Measurements from ENCODE around the gene RRAS2. TPM values are rescaled to one million over a fixed set of nuclear protein-coding genes. Genes with fewer than 3 reads are reported as not detected.

RRAS2 gene
- total RNA-seq, 1 donor from 2014 or later: 36.0 TPM

DNA sequence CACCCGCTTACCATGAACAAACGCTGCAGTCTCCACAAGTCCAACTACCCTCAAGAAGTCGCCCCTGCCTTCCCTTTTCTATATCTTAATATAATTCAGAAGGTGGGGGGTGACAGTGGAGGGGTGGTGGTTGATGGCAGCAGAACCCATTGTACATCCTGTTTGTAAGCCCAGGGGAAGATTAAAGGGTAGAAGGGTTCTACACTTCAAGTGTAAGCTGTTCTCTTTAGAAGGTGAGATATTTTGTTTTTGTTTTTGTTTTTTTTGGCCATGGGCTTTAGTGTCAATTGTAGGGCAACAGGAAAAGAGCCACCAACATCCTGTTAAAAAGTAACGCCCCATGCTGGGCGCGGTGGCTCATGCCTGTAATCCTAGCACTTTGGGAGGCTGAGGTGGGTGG, 34.9 kb upstream of the RRAS2 start:
- peaks cover 13% of the 10 kb centered on the region for H3K27me3 Mint-ChIP-seq
- TF ChIP-seq, protein P1, sequence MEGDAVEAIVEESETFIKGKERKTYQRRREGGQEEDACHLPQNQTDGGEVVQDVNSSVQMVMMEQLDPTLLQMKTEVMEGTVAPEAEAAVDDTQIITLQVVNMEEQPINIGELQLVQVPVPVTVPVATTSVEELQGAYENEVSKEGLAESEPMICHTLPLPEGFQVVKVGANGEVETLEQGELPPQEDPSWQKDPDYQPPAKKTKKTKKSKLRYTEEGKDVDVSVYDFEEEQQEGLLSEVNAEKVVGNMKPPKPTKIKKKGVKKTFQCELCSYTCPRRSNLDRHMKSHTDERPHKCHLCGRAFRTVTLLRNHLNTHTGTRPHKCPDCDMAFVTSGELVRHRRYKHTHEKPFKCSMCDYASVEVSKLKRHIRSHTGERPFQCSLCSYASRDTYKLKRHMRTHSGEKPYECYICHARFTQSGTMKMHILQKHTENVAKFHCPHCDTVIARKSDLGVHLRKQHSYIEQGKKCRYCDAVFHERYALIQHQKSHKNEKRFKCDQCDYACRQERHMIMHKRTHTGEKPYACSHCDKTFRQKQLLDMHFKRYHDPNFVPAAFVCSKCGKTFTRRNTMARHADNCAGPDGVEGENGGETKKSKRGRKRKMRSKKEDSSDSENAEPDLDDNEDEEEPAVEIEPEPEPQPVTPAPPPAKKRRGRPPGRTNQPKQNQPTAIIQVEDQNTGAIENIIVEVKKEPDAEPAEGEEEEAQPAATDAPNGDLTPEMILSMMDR (conservative IDR thresholded peaks at IDR 0.05): no peak
- H3K36me3 Mint-ChIP-seq: no peaks in the 10 kb centered on the region
- H3K27ac Mint-ChIP-seq: no peak overlapping the region
- no peak for DNase-seq (ENCODE audit: extremely low spot score, unreplicated experiment)
- no peaks in the 10 kb centered on the region for H3K4me1 Mint-ChIP-seq (ENCODE audit: unreplicated experiment)
- no peaks in the 10 kb centered on the region for H3K9me3 Mint-ChIP-seq
- no peak overlapping the region for H3K4me3 Mint-ChIP-seq

DNA sequence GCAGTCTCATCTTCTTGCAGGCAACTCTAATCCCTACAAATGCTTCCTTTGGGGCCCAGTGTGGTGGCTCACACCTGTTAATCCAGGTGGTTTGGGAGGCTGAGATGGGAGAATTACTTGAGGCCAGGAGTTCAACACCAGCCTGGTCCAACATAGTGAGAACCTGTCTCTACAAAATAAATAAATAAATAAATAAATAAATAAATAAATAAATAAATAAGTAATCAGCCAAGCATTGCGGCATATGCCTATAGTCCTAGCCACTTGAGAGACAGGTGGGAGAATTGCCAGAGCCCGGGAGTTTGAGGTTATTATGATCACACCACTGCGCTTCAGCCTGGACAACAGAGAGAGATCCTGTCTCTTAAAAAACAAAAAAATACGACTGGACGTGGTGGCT, 34.1 kb upstream of the RRAS2 start:
- H3K4me3 Mint-ChIP-seq: no peak overlapping the region
- H3K4me1 Mint-ChIP-seq (ENCODE audit: unreplicated experiment): no peaks in the 10 kb centered on the region
- no peak overlapping the region for H3K27ac Mint-ChIP-seq
- H3K27me3 Mint-ChIP-seq: peaks cover 13% of the 10 kb centered on the region
- no peak for DNase-seq (ENCODE audit: extremely low spot score, unreplicated experiment)
- TF ChIP-seq, protein P1 (conservative IDR thresholded peaks at IDR 0.05): no peak
- H3K36me3 Mint-ChIP-seq: no peaks in the 10 kb centered on the region
- H3K9me3 Mint-ChIP-seq: no peaks in the 10 kb centered on the region

DNA sequence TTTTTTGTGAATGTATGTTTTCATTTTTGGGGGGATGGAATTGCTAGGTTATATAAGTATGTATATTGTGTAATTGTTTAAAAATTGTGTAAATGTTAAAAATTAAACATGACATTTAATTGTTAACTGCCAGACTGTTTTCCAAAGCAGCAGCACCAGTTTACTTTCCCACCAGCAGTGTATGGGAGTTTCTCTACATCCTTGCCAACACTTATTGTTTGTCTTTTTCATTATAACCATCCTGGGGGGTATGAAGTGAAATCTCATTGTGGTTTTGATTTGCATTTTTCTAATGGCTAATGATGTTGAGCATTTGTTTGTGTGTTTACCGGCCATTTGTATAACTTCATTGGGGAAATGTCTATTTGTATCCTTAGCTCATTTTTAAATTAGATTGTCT, 31.7 kb upstream of the RRAS2 start:
- H3K27ac Mint-ChIP-seq: no peak overlapping the region
- TF ChIP-seq, protein P1 (conservative IDR thresholded peaks at IDR 0.05): no peak
- peaks cover 23% of the 10 kb centered on the region for H3K27me3 Mint-ChIP-seq
- peaks cover 6% of the 10 kb centered on the region for H3K4me1 Mint-ChIP-seq (ENCODE audit: unreplicated experiment)
- H3K36me3 Mint-ChIP-seq: no peaks in the 10 kb centered on the region
- no peaks in the 10 kb centered on the region for H3K9me3 Mint-ChIP-seq
- DNase-seq (ENCODE audit: extremely low spot score, unreplicated experiment): no peak
- no peak overlapping the region for H3K4me3 Mint-ChIP-seq

DNA sequence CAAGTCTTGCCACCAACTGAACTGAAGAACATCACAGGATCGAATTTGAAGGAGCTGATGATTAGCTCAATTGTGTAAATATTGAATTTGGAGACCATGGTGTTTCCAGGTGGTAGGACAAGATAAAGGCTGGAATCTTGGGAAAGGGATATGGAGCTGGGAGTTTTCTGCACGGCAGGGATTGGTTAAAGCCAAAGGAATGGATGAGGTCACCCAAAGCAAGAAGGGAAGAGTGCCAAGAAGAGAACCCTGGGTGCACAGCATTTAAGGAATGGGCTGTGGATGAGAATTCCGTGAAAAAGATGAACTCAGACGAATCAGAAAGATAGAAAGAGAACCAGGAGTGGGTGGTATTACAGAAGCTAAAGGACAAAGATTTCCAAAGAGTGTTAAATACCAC, 29.4 kb upstream of the RRAS2 start:
- DNase-seq (ENCODE audit: extremely low spot score, unreplicated experiment): no peak
- Mint-ChIP-seq H3K36me3 (no peaks in the 10 kb centered on the region), H3K4me1 (ENCODE audit: unreplicated experiment) (peaks cover 6% of the 10 kb centered on the region), H3K4me3 (no peak overlapping the region), H3K9me3 (no peaks in the 10 kb centered on the region), H3K27me3 (peaks cover 35% of the 10 kb centered on the region), H3K27ac (no peak overlapping the region)
- TF ChIP-seq, protein P1 (conservative IDR thresholded peaks at IDR 0.05): no peak

DNA sequence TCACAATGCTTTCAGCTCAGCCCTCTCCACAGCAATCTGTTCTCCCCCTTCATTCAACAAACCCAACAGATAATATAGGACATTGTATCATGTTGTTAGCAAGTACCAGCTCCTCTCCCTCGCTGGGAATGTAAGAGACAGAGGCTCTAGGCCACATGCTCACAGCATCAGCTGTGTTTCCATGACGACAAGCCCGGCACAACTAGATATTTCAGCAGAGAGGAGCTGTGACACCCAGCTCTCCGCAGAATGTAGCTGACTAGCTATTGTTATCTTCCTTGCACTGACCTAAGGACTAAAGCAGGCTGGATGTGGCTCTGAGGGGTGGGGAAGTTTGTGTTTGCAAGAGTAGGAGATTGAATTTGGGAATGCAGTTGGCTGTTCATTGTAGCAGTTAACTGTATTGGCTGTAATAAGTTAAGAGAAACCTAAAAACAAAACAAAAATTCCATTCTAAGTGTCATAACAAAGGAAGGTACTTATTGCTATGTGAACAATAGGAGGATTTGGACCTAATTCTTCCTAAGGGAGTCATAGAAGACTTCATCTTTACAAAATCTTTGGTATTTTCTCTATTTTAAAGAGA, 28.0 kb upstream of the RRAS2 start:
- Mint-ChIP-seq H3K4me3 (no peak overlapping the region), H3K27me3 (peaks cover 48% of the 10 kb centered on the region), H3K4me1 (ENCODE audit: unreplicated experiment) (peaks cover 6% of the 10 kb centered on the region), H3K9me3 (no peaks in the 10 kb centered on the region), H3K27ac (no peak overlapping the region), H3K36me3 (no peaks in the 10 kb centered on the region)
- DNase-seq (ENCODE audit: extremely low spot score, unreplicated experiment): no peak
- TF ChIP-seq, protein P1 (conservative IDR thresholded peaks at IDR 0.05): no peak

DNA sequence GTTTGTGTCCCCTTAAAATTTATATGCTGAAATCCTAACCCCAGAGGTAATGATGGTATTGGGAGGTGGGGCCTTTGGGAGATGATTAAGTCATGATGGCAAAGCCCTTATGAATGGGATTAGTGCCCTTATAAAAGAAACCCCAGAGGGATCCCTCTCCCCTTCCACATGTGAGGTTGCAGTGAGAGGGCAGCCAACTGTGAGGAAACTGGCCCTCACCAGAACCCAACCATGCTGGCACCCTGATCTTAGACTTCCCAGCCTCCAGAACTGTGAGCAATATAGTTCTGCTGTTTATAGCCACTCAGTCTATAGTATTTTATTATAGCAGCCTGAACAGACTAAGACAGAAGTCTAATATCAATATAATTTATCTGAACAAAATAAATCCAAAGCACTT, 27.1 kb upstream of the RRAS2 start:
- H3K27me3 Mint-ChIP-seq: peaks cover 56% of the 10 kb centered on the region
- H3K36me3 Mint-ChIP-seq: no peaks in the 10 kb centered on the region
- DNase-seq (ENCODE audit: extremely low spot score, unreplicated experiment): no peak
- no peak overlapping the region for H3K4me3 Mint-ChIP-seq
- no peaks in the 10 kb centered on the region for H3K9me3 Mint-ChIP-seq
- TF ChIP-seq, protein P1 (conservative IDR thresholded peaks at IDR 0.05): no peak
- H3K27ac Mint-ChIP-seq: no peak overlapping the region
- peaks cover 6% of the 10 kb centered on the region for H3K4me1 Mint-ChIP-seq (ENCODE audit: unreplicated experiment)

Data from type B pancreatic cell (in vitro differentiated cells).